ENCODE measurements around the gene TBC1D26. TPM values are rescaled to one million over a fixed set of nuclear protein-coding genes. Genes with fewer than 3 reads are reported as not detected.
A peak's percentile ranks its signal among the peaks of the same experiment; 100 is the strongest.
"Not testable (repeated sequence)": the region's sequence is repeated elsewhere in the genome, so short reads cannot be mapped to it uniquely, and the experiment has no call there.

The TBC1D26 gene
- total RNA-seq, 2 donors from 2014 or later = 3.4 to 5.3 TPM

- 79 to 100% methylated on average over 1 to 2 of the region's 2 CpGs for WGBS, 2 experiments (ENCODE audit: insufficient coverage in 1 of 2, insufficient read length in 1 of 2)
- Histone ChIP-seq H3K27me3 (ENCODE audit: control insufficient read depth, insufficient read depth, low read length, poor library complexity, severe bottlenecking) (no peaks in the 10 kb centered on the region), H3K9me3 (ENCODE audit: control insufficient read depth, low read length) (peaks cover 23% of the 10 kb centered on the region), H3K36me3 (ENCODE audit: control insufficient read depth, insufficient read depth, low read length) (no peaks in the 10 kb centered on the region), H3K9ac (ENCODE audit: extremely low read depth, low read length, poor library complexity, severe bottlenecking) (no peak overlapping the region), H3K4me1 (ENCODE audit: control insufficient read depth, insufficient read depth, low read length) (no peaks in the 10 kb centered on the region), H3K4me3 (ENCODE audit: low read length) (no peak overlapping the region), H3K27ac (ENCODE audit: low read depth, low read length) (no peak overlapping the region)
- Mint-ChIP-seq H3K9me3 (peaks cover 17% of the 10 kb centered on the region), H3K27ac (no peak overlapping the region), H3K36me3 (ENCODE audit: low read depth) (peaks cover 4% of the 10 kb centered on the region), H3K4me3 (no peak overlapping the region), H3K4me1 (no peaks in the 10 kb centered on the region), H3K27me3 (ENCODE audit: insufficient read depth) (peaks cover 4% of the 10 kb centered on the region)
- no peak for DNase-seq
- no peak for TF ChIP-seq CTCF (conservative IDR thresholded peaks at IDR 0.05)
Measured at GRCh38 chr17:15783461-15783860, 51.4 kb downstream of the TBC1D26 start.

- not testable (repeated sequence) for H3K4me1 Mint-ChIP-seq; H3K27ac Mint-ChIP-seq; H3K27me3 Mint-ChIP-seq (ENCODE audit: insufficient read depth); H3K9ac ChIP-seq (ENCODE audit: extremely low read depth, low read length, poor library complexity, severe bottlenecking); H3K4me3 Mint-ChIP-seq; H3K27me3 ChIP-seq (ENCODE audit: control insufficient read depth, insufficient read depth, low read length, poor library complexity, severe bottlenecking); H3K9me3 Mint-ChIP-seq; H3K27ac ChIP-seq (ENCODE audit: low read depth, low read length); DNase-seq; H3K4me3 ChIP-seq (ENCODE audit: low read length); H3K36me3 Mint-ChIP-seq (ENCODE audit: low read depth); H3K4me1 ChIP-seq (ENCODE audit: control insufficient read depth, insufficient read depth, low read length); H3K36me3 ChIP-seq (ENCODE audit: control insufficient read depth, insufficient read depth, low read length)
- H3K9me3 ChIP-seq (ENCODE audit: control insufficient read depth, low read length) = peaks cover 15% of the 10 kb centered on the region
- 89 to 100% methylated on average over 1 to 2 of the region's 2 CpGs for WGBS, 2 experiments (ENCODE audit: insufficient coverage in 1 of 2, insufficient read length in 1 of 2)
Measured at GRCh38 chr17:15784351-15784750, 52.3 kb downstream of the TBC1D26 start.

GRCh38 chr17:15787363-15788075 lies 55.4 kb downstream of the TBC1D26 start:
- not testable (repeated sequence) for H3K27me3 Mint-ChIP-seq (ENCODE audit: insufficient read depth); H3K9me3 Mint-ChIP-seq; H3K36me3 ChIP-seq (ENCODE audit: control insufficient read depth, insufficient read depth, low read length); H3K9ac ChIP-seq (ENCODE audit: extremely low read depth, low read length, poor library complexity, severe bottlenecking); H3K9me3 ChIP-seq (ENCODE audit: control insufficient read depth, low read length); H3K4me1 ChIP-seq (ENCODE audit: control insufficient read depth, insufficient read depth, low read length); H3K36me3 Mint-ChIP-seq (ENCODE audit: low read depth); H3K27me3 ChIP-seq (ENCODE audit: control insufficient read depth, insufficient read depth, low read length, poor library complexity, severe bottlenecking); DNase-seq; H3K4me1 Mint-ChIP-seq; H3K27ac ChIP-seq (ENCODE audit: low read depth, low read length); H3K4me3 ChIP-seq (ENCODE audit: low read length); H3K27ac Mint-ChIP-seq
- 96 to 98% methylated on average over 18 to 25 of the region's 29 CpGs for WGBS, 2 experiments (ENCODE audit: insufficient coverage in 1 of 2, insufficient read length in 1 of 2)
- peak overlapping the region; percentile 55 for H3K4me3 Mint-ChIP-seq

- not testable (repeated sequence) for H3K27me3 ChIP-seq (ENCODE audit: control insufficient read depth, insufficient read depth, low read length, poor library complexity, severe bottlenecking); H3K4me1 Mint-ChIP-seq; H3K9me3 Mint-ChIP-seq; H3K4me3 Mint-ChIP-seq; DNase-seq; H3K9ac ChIP-seq (ENCODE audit: extremely low read depth, low read length, poor library complexity, severe bottlenecking); H3K27me3 Mint-ChIP-seq (ENCODE audit: insufficient read depth); H3K9me3 ChIP-seq (ENCODE audit: control insufficient read depth, low read length); H3K4me3 ChIP-seq (ENCODE audit: low read length); H3K4me1 ChIP-seq (ENCODE audit: control insufficient read depth, insufficient read depth, low read length); H3K27ac Mint-ChIP-seq; H3K36me3 ChIP-seq (ENCODE audit: control insufficient read depth, insufficient read depth, low read length); H3K36me3 Mint-ChIP-seq (ENCODE audit: low read depth); H3K27ac ChIP-seq (ENCODE audit: low read depth, low read length)
- WGBS, 2 experiments (ENCODE audit: insufficient coverage in 1 of 2, insufficient read length in 1 of 2) = no CpG with 5 or more reads among the region's 2 CpGs
Measured at GRCh38 chr17:15788365-15788764, 56.3 kb downstream of the TBC1D26 start.

Other genes with a start within 250 kb of the TBC1D26 start
- 10 to 100 TPM; 30.7 to 73.2 TPM for gene TVP23C, start 168.8 kb upstream of the TBC1D26 start, total RNA-seq
- under 1 TPM in 1 of 2 donors, not detected in 1; 0.55 TPM for gene FBXW10B, start 112.6 kb upstream of the TBC1D26 start, total RNA-seq
- gene TRIM16, start 48.0 kb upstream of the TBC1D26 start, total RNA-seq = 10 to 100 TPM; 19.4 to 34.6 TPM
- gene ZNF286A, start 32.5 kb upstream of the TBC1D26 start, total RNA-seq = 10 to 100 TPM; 75.1 to 81.2 TPM
- gene ADORA2B, start 212.8 kb downstream of the TBC1D26 start, total RNA-seq = 1 to 10 TPM; 1.8 to 2.0 TPM